HG02840 (cell line): ENCODE measurements around the gene OSBPL9.
"Not testable (repeated sequence)": the region's sequence is repeated elsewhere in the genome, so short reads cannot be mapped to it uniquely, and the experiment has no call there.

ENCODE experiments used
- ATAC-seq: cut with Tn5 transposase; IDR thresholded peaks from one replicate; pipeline ENCODE4 v1.9.1; 2021; ENCODE audit warnings: mild to moderate bottlenecking, moderate library complexity, moderate number of reproducible peaks; ENCODE audit not compliant: unreplicated experiment, low FRiP score

The OSBPL9 gene

GRCh38 chr1:51732701-51733425 is 116.0 kb downstream of the OSBPL9 start:
- ATAC-seq, result no peak

- not testable (repeated sequence) for ATAC-seq
Measured at GRCh38 chr1:51733426-51733774, 116.5 kb downstream of the OSBPL9 start.

- ATAC-seq, result no peak
Measured at GRCh38 chr1:51733793-51734522, 117.1 kb downstream of the OSBPL9 start.

GRCh38 chr1:51734896-51735745 is 118.2 kb downstream of the OSBPL9 start:
- no peak for ATAC-seq

- ATAC-seq, result no peak
Measured at GRCh38 chr1:51735746-51736254, 118.9 kb downstream of the OSBPL9 start.

- no peak for ATAC-seq
Measured at GRCh38 chr1:51736702-51737101, 119.8 kb downstream of the OSBPL9 start.

GRCh38 chr1:51738681-51739080 is 121.8 kb downstream of the OSBPL9 start:
- ATAC-seq, result no peak

- ATAC-seq, result no peak
Measured at GRCh38 chr1:51740652-51741051, 123.8 kb downstream of the OSBPL9 start.

- ATAC-seq, result no peak
Measured at GRCh38 chr1:51741121-51741681, 124.3 kb downstream of the OSBPL9 start.

GRCh38 chr1:51744506-51745303 is 127.8 kb downstream of the OSBPL9 start:
- ATAC-seq, result no peak

- no peak for ATAC-seq
Measured at GRCh38 chr1:51745304-51745570, 128.3 kb downstream of the OSBPL9 start.

GRCh38 chr1:51749151-51749550 is 132.3 kb downstream of the OSBPL9 start:
- ATAC-seq, result no peak

- ATAC-seq, result no peak
Measured at GRCh38 chr1:51750218-51750617, 133.3 kb downstream of the OSBPL9 start.

GRCh38 chr1:51750729-51751128 is 133.8 kb downstream of the OSBPL9 start:
- ATAC-seq, result no peak

GRCh38 chr1:51752073-51752948 is 135.4 kb downstream of the OSBPL9 start:
- no peak for ATAC-seq

GRCh38 chr1:51753969-51754368 is 137.1 kb downstream of the OSBPL9 start:
- no peak for ATAC-seq

- ATAC-seq, result no peak
Measured at GRCh38 chr1:51754666-51755065, 137.8 kb downstream of the OSBPL9 start.

GRCh38 chr1:51755437-51755836 is 138.5 kb downstream of the OSBPL9 start:
- no peak for ATAC-seq

GRCh38 chr1:51756290-51756689 is 139.4 kb downstream of the OSBPL9 start:
- ATAC-seq, result no peak
